NCI-H526 treated with DMSO at 0.1 percent for 48 hours (cell line): Measurements from ENCODE around the gene MPP1.

ENCODE experiments used
- DNase-seq: peaks from one replicate; lab custom pipeline; 2025; lab: John Stamatoyannopoulos, UW

Gene MPP1

DNA sequence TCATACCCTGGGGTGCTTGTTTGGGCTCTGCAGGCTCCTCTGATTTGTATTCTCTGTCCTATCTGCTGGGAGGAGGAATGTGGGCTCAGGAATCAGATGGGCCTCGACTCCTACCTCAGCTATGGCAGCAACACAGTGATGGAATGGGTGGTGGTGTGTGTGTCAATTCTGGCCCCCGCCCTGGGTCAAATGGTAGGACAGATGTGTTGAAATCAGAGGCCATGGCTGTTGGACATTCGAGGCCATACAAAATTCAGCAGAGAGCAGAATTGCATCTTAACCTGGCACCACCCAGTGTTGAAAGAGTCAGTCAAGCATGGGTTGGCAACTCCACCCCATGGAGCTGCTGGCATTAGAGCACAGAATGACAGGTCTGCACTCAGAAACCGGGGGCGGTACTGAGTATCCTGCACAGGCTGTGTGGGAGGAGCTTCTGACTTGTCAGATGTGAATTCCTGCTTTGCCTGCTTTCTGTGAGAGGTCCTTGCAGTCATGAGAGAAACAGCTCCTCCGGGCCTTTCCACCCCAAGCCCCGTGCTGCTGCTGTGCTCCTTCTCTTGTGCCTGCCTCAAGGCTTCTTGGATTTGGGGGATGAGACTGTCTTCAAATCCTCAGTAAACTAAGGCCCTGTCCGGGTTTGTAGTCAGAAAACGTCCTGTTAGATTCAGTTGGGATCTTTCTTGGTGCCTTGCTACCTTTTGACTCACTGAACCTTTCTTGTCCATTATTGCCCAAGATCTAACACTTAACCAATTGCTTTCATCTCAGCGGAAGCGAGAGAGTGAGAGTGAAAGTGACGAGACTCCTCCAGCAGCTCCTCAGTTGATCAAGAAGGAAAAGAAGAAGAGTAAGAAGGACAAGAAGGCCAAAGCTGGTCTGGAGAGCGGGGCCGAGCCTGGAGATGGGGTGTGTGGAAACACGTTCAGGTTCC is 29.6 kb downstream of the MPP1 start:
- no peak for DNase-seq

DNA sequence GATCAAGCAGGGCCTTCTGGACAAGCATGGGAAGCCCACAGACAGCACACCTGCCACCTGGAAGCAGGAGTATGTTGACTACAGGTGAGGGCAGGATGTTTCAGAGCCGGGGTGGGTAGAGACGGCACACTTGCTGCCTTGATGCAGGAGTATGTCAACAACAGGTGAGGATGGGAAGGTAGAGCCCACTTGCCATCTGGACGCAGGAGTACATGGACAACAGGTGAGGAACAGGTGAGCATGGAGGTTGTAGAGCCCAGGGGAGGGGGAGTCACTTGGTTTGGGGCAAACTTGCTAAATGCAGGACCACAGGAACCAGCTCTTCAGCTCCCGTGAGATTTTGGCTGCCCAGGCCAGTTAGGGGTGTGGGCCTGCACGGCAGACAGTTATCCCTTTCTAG is 30.7 kb downstream of the MPP1 start:
- no peak for DNase-seq

DNA sequence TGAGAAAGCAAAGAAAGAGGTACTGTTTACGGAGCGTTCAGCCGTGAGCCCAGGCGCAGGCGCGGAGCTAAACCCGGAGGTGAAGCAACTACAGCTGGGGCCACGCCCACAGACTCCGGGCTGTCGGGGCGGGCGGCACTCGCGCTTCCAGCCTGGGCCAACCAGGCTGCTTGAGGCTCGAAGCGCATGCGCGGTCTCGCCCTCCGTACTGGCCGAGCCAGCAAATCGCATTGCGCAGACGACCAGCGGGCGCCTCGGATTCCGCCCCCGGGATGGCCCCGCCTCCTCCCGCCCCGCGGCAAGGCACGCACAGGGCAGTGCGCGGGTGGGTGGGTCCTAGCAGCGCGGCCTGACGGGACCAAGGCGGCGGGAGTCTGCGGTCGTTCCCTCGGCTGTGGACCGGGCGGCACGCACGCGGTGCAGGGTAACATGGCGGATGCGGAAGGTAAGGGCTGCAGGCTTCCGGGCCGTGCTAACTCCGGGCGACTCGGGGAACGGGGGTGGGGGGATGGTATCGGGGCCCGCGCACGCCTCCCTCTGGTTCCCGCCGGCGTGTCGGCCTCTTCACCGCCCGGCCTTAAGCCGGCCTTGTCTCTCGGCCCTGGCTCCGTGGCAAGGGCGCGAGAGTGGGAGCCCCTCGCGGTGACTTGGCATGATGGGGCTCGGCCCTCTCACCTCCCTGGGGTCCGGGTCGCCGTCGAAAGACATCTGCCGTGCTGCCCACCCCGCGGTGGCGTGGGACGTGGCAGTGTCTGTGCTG is 42.6 kb downstream of the MPP1 start, which contains the start of gene DKC1:
Gene DKC1 (plus strand): TSS at position 328 of the 760 bp plus-strand sequence. CDS start 102 bp downstream, at position 430.
- peak; percentile 98 for DNase-seq

DNA sequence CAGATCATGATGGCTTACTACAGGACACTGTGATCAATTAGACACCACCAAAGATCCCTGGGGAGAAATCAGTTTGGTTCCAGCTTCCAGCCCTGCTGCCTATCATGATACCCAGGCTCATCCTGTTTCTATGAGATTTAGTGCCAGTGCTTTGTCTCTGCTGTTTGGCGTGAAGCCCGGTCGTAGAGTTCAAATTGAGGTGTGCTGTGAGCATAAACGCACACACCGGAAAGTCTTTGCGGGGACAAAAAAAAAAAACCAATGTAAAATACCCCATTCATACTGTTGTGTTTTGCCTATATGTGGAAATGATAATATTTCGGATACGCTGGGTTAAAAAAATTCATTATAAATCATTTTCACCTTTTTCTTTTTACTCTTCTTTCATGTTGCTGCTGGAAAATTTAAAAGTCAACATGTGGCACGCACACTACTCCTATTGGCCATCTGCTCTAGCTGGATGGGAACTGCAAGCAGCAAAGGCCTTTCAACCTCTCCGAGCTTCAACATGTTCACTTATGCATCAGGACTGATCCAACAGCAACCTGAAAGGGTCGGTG is 43.2 kb downstream of the MPP1 start:
- no peak for DNase-seq

DNA sequence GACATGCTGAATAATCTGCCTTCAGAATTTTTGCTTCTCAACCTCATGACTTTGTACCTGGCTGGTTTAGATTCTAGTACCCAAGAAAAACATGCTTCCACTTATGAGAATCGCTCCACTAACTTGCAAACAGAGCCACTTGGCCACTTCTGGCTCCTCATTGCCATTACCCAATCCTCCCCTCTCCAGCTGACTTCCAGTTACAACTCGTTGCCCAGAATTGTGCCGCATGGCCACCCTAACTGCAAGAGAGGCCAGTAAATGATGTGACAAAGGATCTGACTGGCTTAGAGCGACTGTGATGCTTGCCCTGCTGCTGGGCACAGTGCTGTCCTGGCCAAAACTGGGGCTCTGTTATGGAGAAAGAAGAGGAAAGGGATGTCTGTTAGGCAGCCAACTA is 46.6 kb downstream of the MPP1 start:
- DNase-seq, result no peak

DNA sequence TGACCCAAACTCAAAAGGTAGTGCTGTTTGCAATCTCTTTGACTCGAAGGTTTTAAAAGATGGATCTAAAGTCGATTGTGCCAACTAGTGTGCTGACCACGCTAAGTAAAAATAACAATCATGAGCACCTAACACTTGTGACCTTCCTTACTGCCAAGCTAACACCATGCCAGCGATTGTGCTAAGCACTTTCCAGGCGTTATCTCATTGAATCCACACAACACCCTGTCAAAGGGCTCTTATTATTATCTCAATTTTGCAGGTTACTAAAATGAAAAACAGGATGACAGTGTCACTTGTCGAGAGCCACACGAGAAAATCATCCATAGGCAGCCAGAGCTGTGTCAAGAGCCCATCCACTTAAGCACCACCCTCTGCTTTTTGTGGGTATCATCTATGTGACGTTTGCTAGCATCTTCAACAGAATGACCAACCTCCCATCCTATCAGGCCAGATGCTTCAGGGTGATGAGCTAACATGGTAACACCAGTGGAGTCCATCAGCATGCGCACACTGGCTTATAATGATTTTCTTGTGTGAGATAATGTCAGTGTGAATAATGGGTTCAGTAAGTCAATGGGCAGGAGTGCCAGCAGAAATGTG is 53.5 kb downstream of the MPP1 start:
- DNase-seq, result no peak

DNA sequence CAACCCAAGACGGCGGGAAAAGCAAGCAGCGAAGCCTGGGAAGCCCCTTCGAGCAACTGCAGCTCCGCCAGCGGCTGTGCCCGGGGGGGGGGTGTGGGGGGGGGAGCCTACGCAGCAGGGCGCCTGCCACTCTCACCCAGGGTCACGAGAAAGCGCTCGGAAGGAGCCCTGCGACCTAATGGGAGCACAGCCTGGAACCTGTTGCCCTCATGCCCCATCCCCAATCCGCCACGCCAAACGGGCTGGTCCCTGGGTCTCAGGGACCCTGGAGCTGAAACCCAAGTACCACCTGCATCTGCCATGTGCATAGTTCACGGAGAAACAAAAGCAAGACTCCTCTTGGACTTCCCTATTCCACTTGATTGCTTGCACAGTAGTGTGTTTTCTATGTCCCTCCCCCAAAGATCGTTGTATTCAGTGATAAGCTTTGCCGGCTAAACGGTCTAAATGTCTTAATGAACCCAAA is 54.0 kb downstream of the MPP1 start:
- no peak for DNase-seq

DNA sequence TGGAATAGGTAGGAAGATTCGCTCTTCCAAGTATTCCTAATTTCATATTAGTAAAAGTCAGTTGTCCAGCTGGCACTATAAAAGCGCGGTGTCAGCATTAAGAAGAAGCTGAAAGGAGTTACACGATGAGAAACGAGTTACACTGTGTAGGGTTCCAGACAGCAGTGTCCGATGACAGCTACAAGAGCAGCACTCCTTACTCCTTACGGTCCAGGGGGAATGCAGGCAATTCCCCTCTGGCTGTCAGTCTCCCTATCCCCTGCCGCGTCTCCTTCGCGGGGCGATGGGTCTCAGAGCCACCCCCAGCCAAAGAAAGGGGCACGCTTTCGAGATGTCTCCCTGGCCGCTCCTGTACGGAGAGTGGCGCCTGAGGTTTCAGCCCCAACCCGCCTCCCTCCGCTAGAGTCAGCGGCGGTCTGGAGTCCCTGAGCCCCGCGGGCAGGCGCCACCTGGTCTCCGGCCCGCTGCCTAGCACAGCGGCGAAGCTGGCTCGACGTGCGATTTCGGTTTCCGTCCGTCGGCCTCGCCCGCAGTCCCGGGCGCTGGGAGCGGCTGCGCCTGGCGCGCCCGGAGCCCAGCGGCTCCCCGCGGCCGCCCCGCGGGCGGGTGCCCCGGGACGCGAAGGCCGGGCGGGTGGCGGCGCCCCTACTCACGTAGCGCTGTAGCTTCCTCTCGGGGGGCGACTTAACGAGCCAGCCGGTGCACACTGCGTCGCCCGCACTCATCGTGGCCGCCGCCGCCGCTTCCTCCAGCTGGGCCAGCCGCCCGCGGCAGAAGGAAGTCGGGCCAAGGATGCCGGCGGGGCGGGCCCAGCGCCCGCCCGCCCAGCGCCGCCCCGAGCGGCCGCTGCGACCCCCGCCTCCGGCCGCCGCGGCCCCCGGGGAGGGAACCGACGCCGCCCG is 54.7 kb downstream of the MPP1 start, which contains the start of gene GAB3:
Gene GAB3 (minus strand): TSS at position 777 of the 902 bp plus-strand sequence. CDS start 52 bp downstream, at position 725.
- DNase-seq, result peak; percentile 41

DNA sequence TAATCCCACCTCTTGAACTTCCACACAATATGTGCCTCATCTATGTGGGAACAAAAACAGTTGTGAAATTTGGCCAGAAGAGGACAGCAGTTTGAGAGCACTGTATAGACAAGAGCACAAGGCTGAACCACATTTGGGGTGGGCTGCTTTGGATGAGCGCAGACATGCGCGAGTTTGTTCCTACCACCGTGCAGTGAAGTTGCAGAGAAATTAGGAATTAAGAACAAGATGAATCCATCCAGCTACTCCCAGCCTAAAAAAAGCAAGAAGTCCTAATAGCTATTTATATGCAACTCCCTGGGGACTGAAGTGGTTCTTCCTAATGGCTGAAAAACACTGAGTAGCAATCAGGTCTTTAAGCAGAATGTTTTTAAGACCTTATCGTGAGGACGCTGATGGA is 55.4 kb downstream of the MPP1 start:
- no peak for DNase-seq

DNA sequence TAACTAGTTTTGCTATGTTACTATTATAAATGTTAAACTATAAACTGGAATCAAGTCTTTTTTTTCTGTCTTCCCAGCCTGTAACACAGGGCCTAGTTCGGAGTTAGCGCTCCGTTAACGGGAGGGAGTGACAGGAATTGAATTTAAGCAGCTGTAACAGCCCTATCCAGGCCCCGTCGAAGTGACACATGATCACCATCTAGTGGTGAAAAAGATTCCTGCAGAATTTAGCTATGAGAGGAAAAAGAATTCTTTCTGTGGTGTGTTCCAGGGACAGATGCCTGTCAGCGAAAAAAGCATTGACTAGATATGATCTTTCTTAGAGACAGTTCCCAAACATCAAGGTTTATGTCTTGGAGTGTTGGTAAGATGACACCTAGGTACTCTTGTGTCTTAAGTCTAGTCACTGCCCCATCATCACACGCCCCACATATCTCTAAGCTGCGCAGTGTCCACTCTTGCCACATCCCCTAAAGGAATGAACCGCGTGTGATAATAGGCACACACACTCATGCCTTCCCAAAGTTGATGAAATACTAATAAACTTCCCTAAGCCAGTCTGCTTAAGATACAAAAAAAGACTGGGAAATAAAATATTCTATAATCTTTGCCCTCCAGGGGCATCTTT is 56.5 kb downstream of the MPP1 start:
- peak; percentile 54 for DNase-seq

DNA sequence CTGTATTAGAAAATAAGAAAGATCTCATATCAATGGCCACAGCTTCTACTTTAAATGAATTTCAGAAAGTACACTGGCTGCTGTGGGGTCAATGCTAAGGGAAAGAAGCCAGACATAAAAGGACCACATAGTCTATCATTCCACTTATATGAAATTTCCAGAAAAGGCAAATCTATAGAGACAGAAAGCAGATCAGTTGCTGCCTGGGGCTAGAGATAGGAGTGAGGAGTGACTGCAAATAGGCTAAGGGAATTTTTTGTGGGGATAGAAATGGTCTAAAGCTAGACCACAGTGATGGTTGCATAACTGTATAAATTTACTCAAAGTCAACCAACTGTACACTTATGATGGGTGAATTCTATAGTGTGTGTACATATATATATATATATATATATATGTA is 62.7 kb downstream of the MPP1 start:
- no peak for DNase-seq

DNA sequence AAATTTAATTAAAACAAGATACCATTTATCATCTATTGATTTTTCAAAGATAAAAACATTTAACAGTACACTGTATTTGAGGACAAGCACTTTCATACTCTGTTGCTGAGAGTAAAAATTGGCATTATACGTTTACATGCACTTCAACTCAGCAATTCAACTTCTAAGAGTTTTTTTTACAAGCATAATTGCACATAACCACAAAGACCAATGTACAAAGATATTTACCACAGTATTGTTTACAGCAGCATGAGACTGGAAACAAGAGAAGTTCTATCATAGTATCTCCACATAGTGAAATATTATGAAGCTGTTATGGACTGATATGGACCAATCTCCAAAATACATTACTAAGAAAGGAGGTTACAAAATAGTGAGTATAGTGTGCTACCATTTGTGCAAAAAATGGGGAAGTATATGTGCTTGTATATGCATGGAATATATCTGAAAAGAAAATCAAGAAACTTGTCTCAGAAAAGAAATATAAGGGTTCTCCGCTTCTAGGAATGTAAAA is 65.3 kb downstream of the MPP1 start:
- no peak for DNase-seq

DNA sequence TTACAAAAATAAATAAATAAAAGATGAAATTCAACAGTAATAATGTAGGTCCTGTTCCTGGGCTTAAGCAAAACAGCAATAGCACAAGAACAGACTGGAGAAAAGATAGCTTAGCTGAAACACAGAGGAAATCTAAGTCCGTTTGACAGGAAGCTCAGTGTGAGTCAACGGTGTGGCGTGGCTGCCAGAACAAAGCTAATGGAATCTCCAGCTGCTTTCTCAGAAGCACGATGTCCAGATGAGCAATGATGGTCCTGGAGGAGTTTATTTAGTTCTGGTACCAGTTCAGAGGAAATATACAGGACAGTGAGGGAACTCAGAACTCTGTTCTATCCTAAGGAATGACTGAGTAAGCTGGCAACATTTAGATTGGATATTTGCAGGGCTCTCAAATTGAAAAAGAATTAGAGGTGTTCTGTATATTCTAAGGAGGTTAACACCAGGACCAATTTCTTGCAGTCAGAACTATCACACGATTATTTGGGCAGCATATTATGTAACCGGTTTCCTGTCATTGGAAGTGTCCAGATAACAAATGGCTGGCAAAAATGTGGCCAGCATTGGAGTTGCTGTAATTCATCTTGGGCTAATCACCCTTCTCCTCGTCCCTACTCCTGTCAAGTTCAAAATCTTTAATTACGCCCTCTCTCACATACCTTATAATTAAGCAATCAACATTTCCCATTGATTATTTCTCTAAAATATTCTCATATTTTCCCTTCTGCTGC is 67.1 kb downstream of the MPP1 start:
- no peak for DNase-seq

DNA sequence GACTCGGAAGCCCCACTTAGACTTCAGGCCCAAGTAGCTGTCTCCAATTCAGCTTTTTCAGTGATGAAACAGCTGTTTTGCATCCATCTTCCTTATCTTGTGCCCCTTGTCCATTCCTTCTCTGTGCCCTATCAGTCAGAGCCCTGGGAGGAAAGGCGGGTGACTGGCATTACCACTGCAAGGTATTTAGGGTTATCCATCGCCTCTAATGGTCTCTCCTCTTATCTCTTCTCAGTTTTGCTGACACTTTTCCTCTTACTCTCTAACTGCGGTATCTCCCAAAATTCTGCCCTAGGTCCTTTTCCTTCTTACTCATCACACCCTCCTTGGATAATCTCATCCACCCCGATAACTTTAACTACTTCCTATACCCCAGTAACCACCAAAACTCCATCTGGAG is 68.1 kb downstream of the MPP1 start:
- DNase-seq, result no peak

DNA sequence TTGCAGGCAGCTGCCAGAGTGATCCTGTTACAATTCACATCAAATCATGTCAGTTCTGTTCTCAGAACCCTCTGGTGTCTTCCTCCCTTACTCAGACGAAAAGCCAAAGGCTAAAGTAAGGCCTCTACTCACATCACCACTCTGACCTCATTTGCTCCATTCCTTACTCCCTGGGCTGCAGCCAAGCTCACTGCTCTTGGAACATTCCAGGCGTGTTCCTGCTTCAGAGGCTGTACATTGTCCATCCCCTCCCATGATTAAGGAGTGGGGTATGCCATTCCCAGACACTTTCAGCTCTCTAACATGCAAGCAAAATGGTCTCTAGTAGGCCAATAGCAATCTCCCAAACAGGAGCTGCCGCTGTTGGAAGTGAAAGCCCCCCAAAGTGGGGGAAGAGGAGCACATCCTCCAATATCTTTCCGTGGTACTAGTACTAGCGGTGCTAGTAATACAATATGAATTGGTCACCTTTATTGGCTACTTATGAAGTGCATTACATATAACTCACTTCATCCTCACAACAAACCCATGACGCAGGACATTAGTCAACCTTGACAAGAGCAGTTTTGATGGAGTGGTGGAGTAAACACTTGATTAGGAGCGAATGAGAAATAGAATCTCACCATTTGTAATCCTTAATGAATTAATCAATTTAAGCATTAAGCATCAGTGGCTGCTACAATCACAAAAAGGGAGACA is 69.4 kb downstream of the MPP1 start:
- no peak for DNase-seq

DNA sequence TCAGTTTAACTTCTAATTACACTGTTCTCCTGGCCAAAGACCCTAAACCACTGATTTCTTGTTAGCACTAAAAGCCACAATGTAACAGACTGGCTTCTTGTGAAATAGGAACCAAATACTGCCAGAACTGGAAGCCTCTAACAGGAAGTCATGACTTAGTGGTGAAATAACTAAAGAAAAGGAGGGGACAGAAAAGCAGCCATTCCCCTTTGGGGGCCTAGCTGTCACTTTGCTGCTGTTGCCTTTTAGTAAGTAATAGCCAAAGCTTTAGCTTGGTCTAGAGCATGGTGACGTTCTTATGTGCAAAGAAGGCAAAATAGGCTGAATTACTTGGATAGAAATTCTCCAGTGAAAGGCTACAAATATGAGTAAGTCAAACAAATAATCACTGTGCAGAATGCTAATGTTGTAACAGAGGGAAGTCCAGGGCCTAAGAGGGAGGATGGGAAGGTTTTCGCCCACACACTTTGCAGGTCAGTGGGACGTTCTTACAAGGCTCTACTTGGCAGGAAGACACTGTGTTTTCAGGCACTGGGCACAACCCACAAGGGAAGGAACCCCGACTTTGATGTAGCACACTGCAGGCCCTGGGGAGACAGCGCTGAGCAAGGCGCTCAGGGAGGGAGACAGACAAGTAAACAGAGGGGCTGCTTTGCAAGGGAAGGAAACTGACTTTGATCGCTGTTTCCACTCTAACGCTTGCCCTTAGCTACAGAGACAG is 71.1 kb downstream of the MPP1 start:
- no peak for DNase-seq

DNA sequence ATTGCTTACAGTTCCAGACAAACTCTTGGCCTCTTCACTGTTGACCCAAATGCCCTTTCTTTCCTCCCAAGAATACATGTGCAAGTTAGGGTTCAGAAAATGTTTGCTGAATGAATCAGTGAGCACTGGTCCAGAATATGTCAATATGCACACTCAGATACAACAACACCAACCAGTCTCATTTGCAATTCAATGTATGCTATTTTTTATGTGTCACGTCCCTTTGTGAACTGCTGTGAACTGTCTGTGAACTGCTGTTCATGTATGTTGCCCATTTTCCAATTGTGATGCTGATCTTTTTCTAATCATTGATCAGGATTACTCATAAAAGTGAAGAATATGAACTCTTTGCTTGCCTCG is 72.2 kb downstream of the MPP1 start:
- no peak for DNase-seq

DNA sequence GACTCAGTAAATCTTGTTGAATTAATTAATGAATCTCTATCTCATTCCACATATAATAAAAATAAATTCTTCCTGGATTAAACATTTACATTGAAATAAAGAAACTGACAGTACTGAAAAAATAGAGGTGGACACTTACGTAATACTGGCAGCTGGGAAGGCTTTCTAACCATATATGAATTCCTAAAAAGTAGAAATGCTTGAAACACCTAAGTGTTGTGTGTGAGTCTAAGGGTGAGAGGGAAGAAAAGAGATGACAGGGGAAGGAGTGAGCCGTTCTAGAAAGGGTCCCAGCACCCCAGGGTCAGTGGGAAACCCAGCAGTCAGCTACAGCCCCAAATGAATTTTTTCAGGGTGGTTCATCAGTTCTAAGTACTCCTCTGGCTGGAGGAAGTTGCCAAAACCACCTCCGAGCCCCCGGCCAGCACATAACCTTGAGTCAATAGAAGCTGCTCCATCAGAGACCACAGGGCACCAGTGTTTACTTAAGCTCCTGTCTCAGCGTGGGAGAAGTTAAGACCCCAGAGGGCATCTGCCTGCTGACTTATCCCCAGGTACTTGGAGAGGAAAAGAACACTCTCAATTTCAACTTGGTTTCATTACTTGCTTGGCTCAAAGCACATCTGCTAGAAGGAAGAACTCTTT is 72.7 kb downstream of the MPP1 start:
- DNase-seq, result no peak
